ENCODE measurements around the gene SYK. TPM values are rescaled to one million over a fixed set of nuclear protein-coding genes. Genes with fewer than 3 reads are reported as not detected.

SYK gene
- polyA plus RNA-seq, 3 donors: 51.1 to 186 (median 177) TPM

- peaks cover 32% of the 10 kb centered on the region for H4K20me1 ChIP-seq (ENCODE audit: insufficient read depth, low read length)
- no peaks in the 10 kb centered on the region for H3K79me2 ChIP-seq (ENCODE audit: insufficient read depth, low read length)
- WGBS (ENCODE audit: insufficient coverage): 73% methylated on average over 4 of the region's 11 CpGs
These were observed 102.3 kb downstream of the SYK start for GRCh38 chr9:90903766-90904424.

More at GRCh38 chr9:90903766-90904424, 102.3 kb downstream of the SYK start:
- Histone ChIP-seq H3K36me3 (replicated peaks in 1 of 2; ENCODE audit: control insufficient read depth in 1 of 2, insufficient read depth in 2 of 2, low read length in 2 of 2) (peaks cover 12 to 32% of the 10 kb centered on the region in 2 donors), H3K4me1 (ENCODE audit: control insufficient read depth in 1 of 2, insufficient read depth in 2 of 2, low read length in 2 of 2) (no peaks in the 10 kb centered on the region), H3K27me3 (ENCODE audit: control insufficient read depth in 2 of 2, insufficient read depth in 2 of 2, low read length in 2 of 2) (no peaks in the 10 kb centered on the region), H3K27ac (ENCODE audit: low read depth in 1 of 2, low read length in 2 of 2) (no peak overlapping the region), H2AFZ (ENCODE audit: insufficient read depth, low read depth, low read length, poor library complexity, severe bottlenecking) (no peak overlapping the region), H3K4me2 (replicated peaks; ENCODE audit: extremely low read depth, low read length, poor library complexity, severe bottlenecking) (no peak overlapping the region), H3K4me3 (replicated peaks in 1 of 3; ENCODE audit: low read depth in 2 of 3, low read length in 3 of 3) (no peak overlapping the region), H3K9me3 (replicated peaks in 1 of 2; ENCODE audit: control insufficient read depth in 1 of 2, insufficient read depth in 1 of 2, low read length in 2 of 2) (no peaks in the 10 kb centered on the region), H3K9ac (ENCODE audit: insufficient read depth, low read length, poor library complexity, severe bottlenecking) (no peak overlapping the region)
- DNase-seq: no peak
- H3K27me3 Mint-ChIP-seq (ENCODE audit: low read depth in 3 of 3): peaks cover 0 to 3% (median 2%) of the 10 kb centered on the region in 3 donors
- no peak overlapping the region for H3K4me3 Mint-ChIP-seq
- H3K9me3 Mint-ChIP-seq: peaks cover 0 to 13% (median 2%) of the 10 kb centered on the region in 7 donors
- intact Hi-C loops (cut with micrococcal nuclease): no loop called here
- H3K4me1 Mint-ChIP-seq: peaks cover 2% of the 10 kb centered on the region
- H3K27ac Mint-ChIP-seq: peak overlapping the region in 1 of 7 donors; percentile 33
- peaks cover 27 to 39% of the 10 kb centered on the region in 2 donors for H3K36me3 Mint-ChIP-seq
- no peak for TF ChIP-seq CTCF (IDR thresholded peaks at IDR 0.05)

Measured in CD14-positive monocyte (primary cell).